ENCODE results near the gene LMOD3.

LMOD3 gene

DNA sequence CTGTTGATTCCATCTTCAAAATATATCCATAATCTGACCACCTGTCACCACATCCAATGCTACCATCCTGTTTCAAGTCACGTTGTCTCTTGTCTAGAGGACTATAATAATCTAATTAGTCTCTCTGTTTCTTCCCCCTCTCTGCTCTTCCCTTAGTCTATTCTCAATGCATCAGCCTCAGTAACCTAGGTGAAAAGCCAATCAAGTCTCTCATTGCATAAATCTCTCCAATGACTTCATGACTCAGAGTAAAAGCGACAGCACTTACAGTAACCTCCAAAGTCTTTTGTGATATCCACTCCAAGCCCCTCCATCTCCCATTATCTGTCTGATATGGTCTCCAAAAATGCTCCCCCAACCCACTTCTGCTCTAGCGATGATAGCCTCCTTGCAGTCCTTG lies 49.5 kb downstream of the LMOD3 start:
- Histone ChIP-seq H3K79me2 (ENCODE audit: insufficient read depth, low read length) (peaks cover 59% of the 10 kb centered on the region), H4K20me1 (ENCODE audit: low read depth, low read length) (no peaks in the 10 kb centered on the region), H3K9me3 (ENCODE audit: insufficient read depth, low read length) (no peaks in the 10 kb centered on the region), H3F3A (ENCODE audit: insufficient read depth) (no peaks in the 10 kb centered on the region), H3K36me3 (ENCODE audit: low read length) (peaks cover 18% of the 10 kb centered on the region), H3K4me3 (ENCODE audit: insufficient read depth, low read length, poor library complexity, severe bottlenecking) (no peak overlapping the region), H3K4me2 (ENCODE audit: low read depth, low read length, poor library complexity, severe bottlenecking) (no peak overlapping the region), H3K9me2 (replicated peaks; ENCODE audit: insufficient read depth, low read length) (no peaks in the 10 kb centered on the region), H2AFZ (ENCODE audit: low read depth, low read length, severe bottlenecking) (no peak overlapping the region), H3K27ac (ENCODE audit: low read depth, low read length) (no peak overlapping the region), H3K9ac (ENCODE audit: low read length) (no peak overlapping the region), H3K27me3 (ENCODE audit: low read length) (no peaks in the 10 kb centered on the region)
- TF ChIP-seq EZH2phosphoT487 (conservative IDR thresholded peaks at IDR 0.05; ENCODE audit: low read length), result no peak
- TF ChIP-seq, protein P1, sequence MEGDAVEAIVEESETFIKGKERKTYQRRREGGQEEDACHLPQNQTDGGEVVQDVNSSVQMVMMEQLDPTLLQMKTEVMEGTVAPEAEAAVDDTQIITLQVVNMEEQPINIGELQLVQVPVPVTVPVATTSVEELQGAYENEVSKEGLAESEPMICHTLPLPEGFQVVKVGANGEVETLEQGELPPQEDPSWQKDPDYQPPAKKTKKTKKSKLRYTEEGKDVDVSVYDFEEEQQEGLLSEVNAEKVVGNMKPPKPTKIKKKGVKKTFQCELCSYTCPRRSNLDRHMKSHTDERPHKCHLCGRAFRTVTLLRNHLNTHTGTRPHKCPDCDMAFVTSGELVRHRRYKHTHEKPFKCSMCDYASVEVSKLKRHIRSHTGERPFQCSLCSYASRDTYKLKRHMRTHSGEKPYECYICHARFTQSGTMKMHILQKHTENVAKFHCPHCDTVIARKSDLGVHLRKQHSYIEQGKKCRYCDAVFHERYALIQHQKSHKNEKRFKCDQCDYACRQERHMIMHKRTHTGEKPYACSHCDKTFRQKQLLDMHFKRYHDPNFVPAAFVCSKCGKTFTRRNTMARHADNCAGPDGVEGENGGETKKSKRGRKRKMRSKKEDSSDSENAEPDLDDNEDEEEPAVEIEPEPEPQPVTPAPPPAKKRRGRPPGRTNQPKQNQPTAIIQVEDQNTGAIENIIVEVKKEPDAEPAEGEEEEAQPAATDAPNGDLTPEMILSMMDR (IDR thresholded peaks at IDR 0.05; ENCODE audit: insufficient read depth, low read length, poor library complexity, severe bottlenecking), result no peak

DNA sequence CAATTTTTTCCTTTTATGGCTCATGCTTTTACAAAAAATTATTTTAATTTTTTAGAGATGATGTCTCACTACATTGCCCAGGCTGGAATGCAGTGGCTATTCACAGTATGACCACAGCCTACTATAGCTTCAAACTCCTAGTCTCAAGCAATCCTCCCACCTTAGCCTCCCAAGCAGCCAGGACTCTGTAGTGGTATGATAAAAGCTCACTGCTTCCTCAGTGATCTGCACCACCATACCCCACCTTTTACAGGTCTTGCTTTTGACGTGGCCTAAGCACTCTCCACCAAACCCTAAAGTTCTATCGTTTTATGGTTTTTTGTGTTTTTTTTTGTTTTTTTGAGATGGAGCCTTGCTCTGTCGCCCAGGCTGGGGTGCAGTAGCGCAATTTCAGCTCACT lies 56.3 kb downstream of the LMOD3 start:
- Histone ChIP-seq H2AFZ (ENCODE audit: low read depth, low read length, severe bottlenecking) (no peak overlapping the region), H3K9me2 (replicated peaks; ENCODE audit: insufficient read depth, low read length) (no peaks in the 10 kb centered on the region), H3K9ac (ENCODE audit: low read length) (no peak overlapping the region), H3K9me3 (ENCODE audit: insufficient read depth, low read length) (no peaks in the 10 kb centered on the region), H3K36me3 (ENCODE audit: low read length) (peaks cover 46% of the 10 kb centered on the region), H4K20me1 (ENCODE audit: low read depth, low read length) (no peaks in the 10 kb centered on the region), H3K4me2 (ENCODE audit: low read depth, low read length, poor library complexity, severe bottlenecking) (no peak overlapping the region), H3F3A (ENCODE audit: insufficient read depth) (no peaks in the 10 kb centered on the region), H3K27ac (ENCODE audit: low read depth, low read length) (no peak overlapping the region), H3K27me3 (ENCODE audit: low read length) (no peaks in the 10 kb centered on the region), H3K79me2 (ENCODE audit: insufficient read depth, low read length) (no peaks in the 10 kb centered on the region; the same call in none of the 2 replicates), H3K4me3 (ENCODE audit: insufficient read depth, low read length, poor library complexity, severe bottlenecking) (no peak overlapping the region)
- TF ChIP-seq, protein P1 (IDR thresholded peaks at IDR 0.05; ENCODE audit: insufficient read depth, low read length, poor library complexity, severe bottlenecking), result no peak
- TF ChIP-seq EZH2phosphoT487 (conservative IDR thresholded peaks at IDR 0.05; ENCODE audit: low read length), result no peak

DNA sequence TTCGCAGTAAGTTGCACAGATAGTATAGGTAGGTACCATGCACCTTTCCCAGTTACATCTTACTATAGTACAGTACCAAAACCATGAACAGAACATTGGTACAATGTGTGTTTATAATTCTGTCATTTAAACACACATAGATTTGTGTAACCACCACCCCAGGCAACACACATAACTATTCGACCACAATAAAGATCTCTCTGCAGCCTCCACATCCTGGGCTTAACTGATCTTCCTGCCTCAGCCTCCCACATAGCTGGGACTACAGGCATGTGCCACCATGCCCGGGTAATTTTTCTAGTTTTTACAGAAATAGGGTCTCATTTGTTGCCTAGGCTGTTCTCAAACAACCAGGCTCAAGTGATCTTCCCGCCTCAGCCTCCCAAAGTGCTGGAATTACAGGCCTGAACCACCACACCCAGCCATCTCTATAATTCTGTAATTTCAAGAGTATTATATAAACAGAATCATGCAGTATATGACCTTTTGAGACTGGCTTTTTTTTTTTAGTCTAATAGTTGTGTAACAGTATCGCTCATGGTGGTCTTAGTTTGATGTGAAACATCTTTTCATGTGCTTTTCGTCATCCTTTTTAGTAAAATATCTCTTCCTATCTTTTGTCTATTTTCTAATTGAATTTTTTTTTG lies 57.0 kb downstream of the LMOD3 start:
- Histone ChIP-seq H2AFZ (ENCODE audit: low read depth, low read length, severe bottlenecking) (no peak overlapping the region), H3K36me3 (ENCODE audit: low read length) (peaks cover 49% of the 10 kb centered on the region), H3K4me2 (ENCODE audit: low read depth, low read length, poor library complexity, severe bottlenecking) (no peak overlapping the region), H3K9me2 (replicated peaks; ENCODE audit: insufficient read depth, low read length) (no peaks in the 10 kb centered on the region), H3K27ac (ENCODE audit: low read depth, low read length) (no peak overlapping the region), H3F3A (ENCODE audit: insufficient read depth) (no peaks in the 10 kb centered on the region), H3K27me3 (ENCODE audit: low read length) (no peaks in the 10 kb centered on the region), H3K4me3 (ENCODE audit: insufficient read depth, low read length, poor library complexity, severe bottlenecking) (no peak overlapping the region), H3K79me2 (ENCODE audit: insufficient read depth, low read length) (no peaks in the 10 kb centered on the region; the same call in none of the 2 replicates), H4K20me1 (ENCODE audit: low read depth, low read length) (no peaks in the 10 kb centered on the region), H3K9me3 (ENCODE audit: insufficient read depth, low read length) (no peaks in the 10 kb centered on the region), H3K9ac (ENCODE audit: low read length) (no peak overlapping the region)
- no peak for TF ChIP-seq EZH2phosphoT487 (conservative IDR thresholded peaks at IDR 0.05; ENCODE audit: low read length)
- TF ChIP-seq, protein P1 (IDR thresholded peaks at IDR 0.05; ENCODE audit: insufficient read depth, low read length, poor library complexity, severe bottlenecking), result no peak
